ENCODE results near the gene C2orf76.

GRCh38 chr2:119288576-119288975 is 78.1 kb downstream of the C2orf76 start:
- TF ChIP-seq CTCF (IDR thresholded peaks at IDR 0.05) (no peak), POLR2A (IDR thresholded peaks at IDR 0.05) (no peak)
